Stimulated activated CD8-positive, alpha-beta memory T cell treated with anti-CD3 and anti-CD28 coated beads, Interleukin-15, amount 100 ng/mL, for 48 hours (primary cell): ENCODE results near the gene CISH.

Experiments used
- DNase-seq, 2 donors: peaks; one replicate each; pipeline ENCODE4 v3.0.0-alpha.2; 2020; ENCODE audit warnings: low read depth in 2 of 2

CISH gene

DNA sequence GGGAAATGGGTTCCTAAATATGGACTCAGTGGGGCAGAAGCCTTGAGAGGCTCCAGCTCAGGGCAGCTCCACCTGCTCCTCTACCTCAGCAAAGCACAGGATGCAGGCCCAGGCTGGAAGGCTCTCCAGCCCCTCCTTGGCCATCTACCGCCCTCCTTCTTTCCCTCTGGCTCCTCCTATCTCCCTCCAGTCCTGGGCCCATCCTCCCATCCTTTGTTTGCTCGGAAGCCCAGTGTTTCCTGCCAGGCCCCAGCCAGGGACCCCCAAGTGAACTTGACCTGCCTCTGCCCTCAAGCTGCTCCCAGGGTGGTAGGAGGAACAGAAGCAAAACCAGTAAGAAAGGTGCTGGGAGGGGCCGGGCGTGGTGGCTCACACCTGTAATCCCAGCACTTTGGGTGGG, 25.4 kb upstream of the CISH start:
- DNase-seq = no peak

DNA sequence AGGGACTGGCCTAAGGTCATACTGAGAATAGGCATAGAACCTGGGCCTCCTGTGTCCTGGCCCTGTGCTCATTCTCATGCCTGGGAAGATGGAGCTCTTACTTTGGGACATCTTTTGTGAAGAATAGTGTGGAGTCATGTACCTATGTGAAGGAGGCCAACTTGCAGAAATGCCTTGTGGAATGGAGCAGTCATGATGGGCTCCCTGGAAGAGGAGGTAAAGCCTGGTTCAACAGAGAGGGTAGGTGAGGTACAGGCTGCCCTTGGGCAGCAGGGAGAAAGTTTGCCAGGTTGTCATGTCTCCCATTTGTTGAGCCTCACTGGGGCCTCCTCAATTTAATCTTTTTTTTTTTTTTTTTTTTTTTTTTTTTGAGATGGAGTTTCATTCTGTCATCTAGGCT, 23.5 kb upstream of the CISH start:
- DNase-seq = no peak

DNA sequence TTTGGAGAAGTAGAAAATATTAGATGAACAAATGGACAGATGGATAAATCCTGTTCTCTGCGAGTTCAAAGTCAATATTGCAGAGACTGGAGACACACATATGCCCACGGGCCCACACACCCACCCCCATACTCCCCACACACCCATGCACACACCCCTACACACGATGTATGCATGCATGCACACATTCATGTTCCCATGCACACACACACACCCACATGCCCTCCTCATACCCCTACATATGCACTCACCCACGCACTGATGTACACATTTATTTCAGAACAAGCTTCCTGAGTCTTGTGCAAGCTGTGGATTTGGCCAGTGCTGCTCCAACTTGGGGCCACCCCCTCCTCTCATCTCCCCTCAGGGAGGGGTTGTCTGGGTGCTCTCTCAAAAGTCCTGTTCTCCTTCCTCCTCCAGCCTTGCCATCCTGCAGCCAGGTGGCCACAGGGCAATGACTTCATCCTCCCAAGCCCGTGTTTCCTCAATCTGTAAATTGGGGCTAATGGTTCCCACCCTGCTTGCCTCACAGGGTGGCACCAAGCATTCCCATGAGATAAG, 21.7 kb upstream of the CISH start:
- no peak for DNase-seq

DNA sequence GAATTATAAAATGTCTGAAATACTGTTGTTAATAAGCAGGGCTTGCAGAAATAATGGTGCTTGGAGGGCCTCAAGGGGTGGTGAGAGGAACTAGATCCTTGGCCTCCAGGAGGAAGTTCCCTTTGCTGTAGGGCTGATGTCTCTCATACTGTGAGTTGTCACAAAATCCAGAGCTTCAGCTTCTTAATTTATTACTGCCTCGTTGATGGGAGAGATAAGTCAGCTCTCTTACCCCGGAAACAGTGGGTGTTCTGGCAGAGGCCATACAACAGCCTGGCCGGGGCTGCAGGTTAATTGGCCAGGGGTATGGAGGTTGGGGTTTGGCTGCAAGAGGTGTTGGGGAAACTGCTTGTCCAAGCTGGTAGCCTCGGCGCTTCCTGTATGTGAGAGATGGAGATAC, 20.9 kb upstream of the CISH start:
- no peak for DNase-seq

DNA sequence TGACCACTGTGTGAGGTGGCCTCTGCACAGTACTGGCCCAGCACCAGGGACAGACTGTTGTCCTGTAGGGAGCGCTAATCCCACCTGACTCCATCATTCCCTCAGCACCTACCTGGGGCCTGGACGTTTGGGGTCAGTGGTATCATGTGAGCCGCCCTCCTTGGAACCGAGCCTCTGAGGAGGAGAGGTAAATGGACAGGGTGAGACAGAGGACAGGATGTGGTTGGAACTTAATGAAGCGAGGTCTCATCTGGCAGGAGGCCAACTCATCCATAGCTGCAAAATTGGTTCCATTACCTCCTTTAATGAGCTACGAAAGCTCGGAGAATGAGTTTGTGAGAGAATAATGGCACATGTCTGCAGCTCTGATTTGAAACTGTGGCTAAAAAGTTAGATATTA, 19.3 kb upstream of the CISH start:
- no peak for DNase-seq

DNA sequence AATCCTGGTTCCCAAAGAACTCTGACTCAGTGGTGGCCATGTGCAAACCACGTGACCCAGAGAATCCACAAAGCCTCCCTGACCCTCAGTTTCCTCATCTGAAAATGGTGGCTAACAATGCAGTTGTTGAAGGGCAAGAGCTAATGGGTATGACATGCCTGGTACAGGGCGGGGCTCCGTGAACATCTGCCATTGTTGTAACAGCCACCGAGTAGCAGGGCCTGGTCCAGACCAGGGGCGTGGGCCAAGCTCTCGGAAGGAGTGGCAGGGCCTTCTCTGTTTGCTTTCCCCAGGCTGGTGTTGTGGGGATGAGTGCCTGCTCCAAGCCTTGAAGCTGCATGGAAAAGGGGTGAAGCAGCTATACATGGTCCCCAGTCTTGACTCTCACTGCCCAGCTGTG, 18.8 kb upstream of the CISH start:
- no peak for DNase-seq

DNA sequence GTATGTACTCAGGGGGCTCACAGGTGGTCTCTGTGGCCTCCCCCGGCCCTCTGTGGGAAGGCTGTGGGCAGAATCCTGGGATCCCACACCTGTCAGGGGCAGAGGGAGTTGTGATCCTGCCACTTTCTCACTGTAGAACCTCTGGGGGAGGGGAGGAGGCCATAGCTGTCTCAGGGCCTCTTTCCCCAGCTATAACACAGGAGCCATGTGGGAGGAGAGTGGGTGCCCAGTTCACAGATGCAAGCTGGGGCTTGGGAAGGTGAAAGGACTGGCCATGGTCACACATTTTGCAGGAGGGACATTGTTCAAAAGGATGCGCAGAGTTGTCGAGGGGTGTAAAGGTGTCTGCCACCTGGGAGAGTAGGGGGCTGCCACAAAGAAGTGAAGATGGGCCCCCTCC, 17.0 kb upstream of the CISH start:
- DNase-seq = no peak

DNA sequence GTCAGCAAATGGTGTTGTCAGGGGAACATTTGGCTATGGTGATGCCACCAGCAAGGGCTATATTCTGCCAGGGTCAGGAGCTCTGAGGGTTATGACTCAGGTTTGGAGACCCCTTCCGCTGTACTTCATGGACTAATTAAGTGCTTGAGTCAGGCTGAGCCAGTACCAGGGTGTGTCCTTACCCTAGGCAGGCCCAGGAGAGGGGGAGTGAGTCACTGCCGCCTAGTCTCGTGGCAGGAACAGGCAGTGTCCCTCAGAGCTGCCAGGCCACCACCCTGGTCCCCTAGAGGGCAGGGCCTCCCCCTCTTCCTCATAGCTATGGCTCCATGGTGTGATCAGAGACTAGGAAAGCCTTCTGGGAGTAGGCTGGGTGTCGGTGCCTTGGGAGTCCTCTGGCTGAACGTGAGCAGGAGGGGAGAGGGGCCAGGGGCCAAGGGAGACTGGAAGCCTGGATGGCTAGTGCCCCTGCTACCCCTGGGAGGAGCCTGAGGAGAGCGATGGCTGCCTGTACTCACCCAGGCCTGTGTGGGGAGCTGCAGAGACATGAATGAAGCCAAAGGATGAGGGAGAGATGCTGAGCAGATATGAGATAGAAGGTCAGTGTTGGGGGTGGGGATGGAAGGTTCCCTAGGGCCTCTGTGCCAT, 16.0 kb upstream of the CISH start:
- DNase-seq = no peak

DNA sequence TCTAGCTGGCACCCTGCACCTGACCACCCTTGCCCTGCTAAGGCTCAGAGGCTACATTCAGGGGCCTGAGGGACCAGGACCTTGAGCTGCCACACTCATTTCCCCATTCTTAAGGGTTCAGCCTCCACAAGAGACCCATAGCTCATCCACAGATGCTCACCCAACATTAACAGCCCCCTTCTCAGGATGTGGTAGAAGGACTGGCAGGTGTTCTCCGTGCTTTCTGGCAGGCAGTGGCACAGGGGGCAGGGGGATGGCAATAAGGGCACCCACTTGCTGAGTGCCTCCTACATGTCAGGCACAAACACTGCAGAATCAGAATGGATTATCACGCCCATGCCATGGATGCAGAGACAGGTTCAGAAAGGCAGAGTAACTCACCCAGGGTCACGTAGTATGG, 14.8 kb upstream of the CISH start:
- no peak for DNase-seq

DNA sequence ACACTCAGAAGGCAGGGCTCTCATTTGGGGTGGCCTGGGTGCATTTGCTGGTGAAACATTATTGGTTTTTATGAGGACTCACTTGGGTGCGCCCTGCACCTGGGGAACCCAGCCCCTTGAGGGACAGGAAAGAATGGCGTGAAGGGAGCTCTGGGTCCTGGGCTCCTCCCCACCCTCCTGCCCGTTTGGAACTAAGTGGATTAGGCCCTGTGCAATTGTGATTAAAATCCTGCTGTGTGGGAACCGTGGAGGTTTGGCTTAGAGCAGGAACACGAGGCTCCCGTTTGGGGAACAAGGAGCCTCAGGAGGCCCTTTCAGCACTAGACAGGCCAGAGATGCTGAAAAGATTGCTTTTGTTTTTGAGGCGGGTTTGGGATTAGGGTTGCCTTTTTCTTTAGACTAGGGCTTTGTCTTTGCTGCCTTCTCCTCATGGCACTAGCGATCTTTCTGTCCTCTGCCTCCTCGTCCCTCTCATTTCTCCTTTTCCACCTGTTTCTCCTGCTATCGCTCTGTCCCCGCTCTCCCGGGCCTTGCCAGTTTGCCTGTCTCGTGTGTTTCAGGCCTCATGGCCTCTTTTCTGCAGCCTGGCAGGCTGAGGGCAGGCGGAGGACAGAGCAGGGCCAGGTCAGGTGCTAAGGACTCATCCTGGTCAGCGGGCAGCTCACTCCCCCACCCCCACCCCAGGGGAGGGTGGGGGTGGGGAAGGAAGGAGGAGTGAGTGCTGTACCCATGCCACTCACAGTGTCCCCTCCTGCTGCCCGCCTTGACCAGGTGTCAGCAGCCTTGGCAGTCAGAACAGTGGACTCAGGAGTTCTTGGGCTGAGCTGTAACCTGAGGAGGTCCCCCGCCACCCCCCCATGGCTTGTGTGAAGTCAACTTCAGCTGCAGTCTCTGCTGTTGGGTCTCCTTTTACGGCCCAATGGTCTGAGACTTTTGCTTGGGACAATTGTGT, 13.9 kb upstream of the CISH start:
- no peak for DNase-seq

DNA sequence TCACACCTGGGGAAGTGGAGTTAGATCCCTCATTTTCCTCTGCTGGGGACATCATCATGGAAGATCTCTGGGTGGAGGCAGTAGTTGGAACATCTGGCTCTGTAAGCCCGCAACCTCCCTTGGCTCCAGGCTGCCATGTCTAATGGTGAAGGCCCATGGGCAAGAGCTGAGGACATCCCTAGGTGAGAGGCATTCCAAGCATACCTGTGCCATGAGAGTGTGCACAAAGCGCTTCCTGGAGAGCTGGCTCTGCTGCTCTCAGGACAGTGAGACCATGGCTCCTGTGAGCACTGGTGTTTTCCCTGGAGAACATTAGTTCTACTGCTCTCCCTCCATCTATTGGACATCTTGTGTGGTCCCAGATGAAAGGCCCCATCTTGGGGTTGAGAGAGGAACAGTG, 13.1 kb upstream of the CISH start:
- DNase-seq = no peak

DNA sequence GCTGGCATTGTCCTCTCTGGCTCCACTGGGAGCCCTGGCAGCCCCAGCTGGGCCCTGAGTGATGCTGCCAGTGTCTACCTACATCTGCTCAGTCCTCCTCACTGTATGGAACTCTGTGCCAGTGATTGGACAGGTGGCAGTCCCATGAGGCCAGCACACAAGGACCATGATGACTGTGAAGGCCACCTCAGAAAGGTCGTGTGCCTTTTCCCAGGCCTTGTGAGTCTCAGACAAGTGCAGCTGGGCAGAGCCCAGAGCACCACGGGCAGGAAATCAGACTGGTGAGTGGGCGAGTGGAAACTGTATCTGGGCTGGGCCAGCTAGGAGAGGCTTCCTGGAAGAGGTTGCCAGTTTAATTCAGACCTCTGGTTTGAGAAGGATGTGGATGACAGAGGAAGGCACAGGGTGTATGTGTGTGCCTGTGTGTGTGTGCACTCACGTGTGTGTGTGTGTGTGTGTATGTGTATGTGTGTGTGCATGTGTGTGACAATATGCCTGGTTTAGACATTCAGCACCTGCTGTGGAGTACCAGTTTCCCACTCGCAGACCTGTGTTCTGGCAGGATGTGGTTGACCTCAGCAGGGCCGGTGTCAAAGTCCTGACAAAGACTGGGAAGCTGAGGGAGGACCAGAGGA, 12.4 kb upstream of the CISH start:
- DNase-seq = no peak

DNA sequence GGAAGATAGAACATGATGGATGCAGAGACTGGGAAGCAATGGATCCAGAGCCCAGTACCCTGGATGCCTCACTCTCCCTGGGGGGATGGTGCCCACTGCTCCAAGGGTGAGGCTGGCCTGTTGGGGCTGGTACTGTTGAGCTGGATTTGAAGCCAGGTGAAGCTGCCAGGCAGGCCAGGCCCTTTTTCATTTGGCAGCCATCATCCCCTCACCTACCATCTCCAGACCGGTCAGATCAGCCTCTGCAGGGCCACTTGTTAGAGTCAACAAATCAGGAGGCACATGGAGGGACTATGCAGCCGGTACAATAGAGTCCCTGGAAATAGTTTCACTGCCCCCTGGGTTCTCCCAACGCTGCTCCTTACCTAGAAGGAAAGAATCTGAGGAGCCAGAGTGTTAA, 11.3 kb upstream of the CISH start:
- DNase-seq = no peak

DNA sequence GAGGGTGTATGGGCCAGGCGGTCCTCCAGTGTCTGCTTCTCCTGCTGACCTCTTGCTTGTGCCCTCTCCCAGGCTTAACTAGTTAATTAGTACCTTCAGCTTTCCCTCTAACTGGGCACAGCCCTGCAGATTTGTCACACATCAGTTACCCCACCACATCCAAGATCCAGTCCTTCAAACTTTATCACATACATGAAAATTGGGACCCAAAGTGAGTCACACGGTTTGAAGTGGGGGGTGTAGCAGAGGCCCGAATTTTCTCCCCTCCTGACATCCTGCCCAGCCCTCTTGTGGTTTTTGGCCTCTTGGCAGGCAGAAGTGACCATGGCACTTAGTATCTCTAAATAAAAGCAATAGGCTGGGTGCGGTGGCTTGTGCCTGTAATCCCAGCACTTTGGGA, 9.2 kb upstream of the CISH start:
- no peak for DNase-seq

DNA sequence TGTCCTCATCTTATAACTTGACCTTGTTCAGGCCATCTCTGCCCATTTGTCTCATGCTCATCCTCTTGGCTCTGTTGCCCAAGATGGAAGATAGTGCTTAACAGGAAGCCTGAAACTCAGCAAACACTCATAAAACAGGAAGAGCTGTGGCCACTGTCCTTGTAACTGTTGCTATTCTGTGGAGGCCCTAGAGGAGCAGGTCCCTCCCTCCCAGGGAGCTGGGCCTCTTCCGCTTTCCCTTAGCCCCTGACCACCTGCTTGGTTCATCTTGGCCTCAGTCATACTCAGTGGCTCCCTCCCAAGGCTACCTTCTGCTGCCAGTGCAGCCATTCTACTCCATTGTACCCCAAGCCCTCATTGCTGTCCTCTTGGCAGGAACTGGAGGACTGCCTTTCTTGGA, 8.8 kb upstream of the CISH start:
- no peak for DNase-seq

DNA sequence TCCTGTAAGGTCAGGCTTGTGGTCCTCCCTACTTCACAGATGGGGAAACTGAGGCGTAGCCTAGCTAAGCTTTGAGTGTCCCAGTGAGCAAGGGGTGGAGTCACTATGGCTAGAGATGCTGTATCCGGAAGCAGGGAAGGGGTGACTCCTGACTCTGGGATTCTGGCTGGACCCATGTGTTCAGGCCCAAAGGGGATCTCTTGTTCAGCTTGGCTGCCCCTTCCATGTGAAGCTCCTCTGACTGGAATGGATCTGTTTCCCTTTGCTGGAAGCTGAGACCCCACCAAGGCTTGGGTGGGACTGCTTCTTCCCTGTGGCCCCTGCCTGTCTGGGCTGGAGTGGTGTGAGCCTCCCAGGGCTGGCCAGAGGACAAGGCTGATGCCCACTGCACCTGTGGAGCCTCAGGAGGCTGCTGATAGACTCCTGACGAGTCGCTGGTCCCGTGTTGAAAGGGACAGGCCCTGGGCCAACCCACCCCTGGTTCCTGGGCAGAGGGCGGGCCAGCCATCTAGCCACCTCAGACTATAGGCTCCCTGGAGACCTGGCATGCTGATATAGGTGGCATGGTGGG, 6.4 kb upstream of the CISH start:
- DNase-seq = no peak

DNA sequence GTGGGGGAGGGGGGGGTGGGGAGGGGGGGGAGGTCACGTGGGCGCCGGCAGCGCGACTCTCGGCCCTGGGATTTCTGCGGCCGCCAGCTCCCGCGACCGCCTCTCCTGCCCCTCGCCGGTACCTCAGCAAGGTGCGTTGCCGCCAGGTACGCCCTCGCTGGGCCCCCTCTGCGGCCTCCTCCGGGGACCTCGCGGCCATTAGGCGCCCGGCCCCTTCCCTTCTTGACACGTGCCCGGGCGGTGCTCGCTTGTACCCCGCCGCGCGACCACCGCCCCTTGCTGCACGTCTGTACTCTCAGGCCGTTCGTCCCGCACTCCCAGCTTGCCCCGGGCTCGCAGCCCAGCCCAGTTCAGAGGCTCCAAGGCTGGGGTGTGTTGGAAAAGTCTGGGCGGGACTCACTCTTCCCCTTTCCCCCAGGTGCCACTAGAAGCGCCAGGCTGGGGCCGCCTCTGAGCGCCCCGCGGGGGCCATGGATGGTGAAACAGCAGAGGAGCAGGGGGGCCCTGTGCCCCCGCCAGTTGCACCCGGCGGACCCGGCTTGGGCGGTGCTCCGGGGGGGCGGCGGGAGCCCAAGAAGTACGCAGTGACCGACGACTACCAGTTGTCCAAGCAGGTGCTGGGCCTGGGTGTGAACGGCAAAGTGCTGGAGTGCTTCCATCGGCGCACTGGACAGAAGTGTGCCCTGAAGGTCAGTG, 5.7 kb upstream of the CISH start, which contains the start of gene MAPKAPK3:
TSS of gene MAPKAPK3 (plus strand) at position 56 of the 696 bp plus-strand sequence. CDS start at position 471, 415 bp downstream.
- DNase-seq = no peak

DNA sequence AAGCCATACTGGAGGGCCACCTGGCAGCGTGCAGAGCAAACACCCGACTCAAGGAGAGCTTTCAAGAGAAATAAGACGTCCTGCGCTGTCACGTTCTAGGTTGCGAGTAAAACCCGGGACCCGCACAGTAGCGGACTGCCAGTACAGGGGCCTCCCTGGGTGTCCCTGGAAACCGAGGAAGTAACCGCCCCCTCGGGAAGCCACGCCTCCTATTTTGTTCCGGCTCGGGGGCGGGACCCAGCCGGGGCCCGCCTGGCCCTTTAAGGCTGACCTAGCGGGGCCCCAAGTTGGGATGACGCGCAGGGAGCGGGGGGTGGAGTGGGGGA, 5.2 kb upstream of the CISH start:
- DNase-seq = peak; percentile 93 to 95

DNA sequence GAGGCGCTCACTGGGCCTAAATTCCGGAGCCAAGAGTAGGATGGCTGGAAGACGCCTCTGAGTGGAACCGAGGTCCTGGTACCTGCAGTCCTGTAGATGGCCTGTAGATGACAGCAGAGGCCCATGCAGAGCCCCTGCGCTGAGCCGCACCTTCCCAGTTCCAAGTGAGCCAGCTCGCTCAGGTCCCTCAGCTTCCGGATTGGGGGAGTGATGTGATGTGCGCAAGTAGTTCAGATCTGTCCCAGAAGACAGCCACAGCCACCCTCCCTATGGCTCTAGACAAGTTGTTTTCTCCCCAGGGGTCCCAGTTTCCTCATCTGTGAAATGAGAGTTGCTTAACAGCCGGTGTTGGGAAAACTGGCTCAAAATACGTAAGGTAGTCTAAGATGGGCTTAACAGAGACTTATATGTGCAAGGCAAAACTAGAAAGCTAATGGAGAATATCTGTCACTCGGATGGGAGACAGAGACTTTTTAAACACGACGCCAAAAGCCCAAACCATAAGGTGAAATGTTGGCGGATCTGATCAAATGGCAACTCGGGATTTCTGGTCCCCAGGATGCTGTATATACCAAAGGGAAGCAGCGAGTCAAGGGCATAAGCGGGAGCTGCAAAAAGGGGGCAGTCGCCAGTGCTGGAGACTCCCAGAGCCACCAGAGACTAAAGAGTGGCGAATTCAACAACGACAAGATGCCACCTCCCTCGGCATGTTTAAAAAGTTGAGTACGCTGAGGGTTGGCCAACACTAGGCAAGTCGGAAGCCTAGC, 4.6 kb upstream of the CISH start:
- DNase-seq = peak; percentile 73 to 78

DNA sequence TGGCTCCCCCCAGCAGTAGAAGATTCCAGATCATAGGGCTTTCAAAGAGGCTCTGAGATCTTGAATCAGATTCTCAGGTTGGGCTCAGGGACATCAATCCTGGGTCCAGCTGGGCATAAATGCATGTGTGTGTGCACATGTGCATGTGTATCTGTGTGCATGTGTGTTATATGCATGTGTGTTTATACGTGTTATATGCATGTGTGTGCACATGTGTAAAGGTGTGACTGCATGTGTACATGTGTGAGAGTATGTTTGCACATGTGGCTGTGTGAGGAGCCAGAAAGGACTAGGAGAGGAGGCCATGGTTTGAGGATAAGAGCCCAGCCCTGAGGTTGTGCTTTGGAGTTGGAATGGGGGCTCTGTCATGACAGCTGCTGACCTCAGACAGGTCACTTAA, 3.6 kb upstream of the CISH start:
- DNase-seq = no peak
